Pancreas (tissue), 10 donors: ENCODE results near the gene APLP2. TPM values are rescaled to one million over a fixed set of nuclear protein-coding genes. Genes with fewer than 3 reads are reported as not detected.

ENCODE experiments used
- ATAC-seq, 4 donors: fragments of 200-7000 bp; cut with Tn5 transposase; one replicate each; pipeline versions ENCODE4 v1.8.0 to v1.9.1; 2020; ENCODE audit warnings: mild to moderate bottlenecking in 4 of 4, moderate library complexity in 4 of 4
- DNase-seq, 6 donors: peaks; one replicate each; pipeline ENCODE4 v3.0.0-alpha.2; 2020
- FAIRE-seq: peaks from 2 replicates; lab custom pipeline; 2012; peaks lifted over from hg19 to GRCh38; lab: Jason Lieb, UNC
- H3K27ac ChIP-seq, 4 donors: fragments of 200-600 bp; sonication (generic); 1 replicate in 3 of 4; 2 replicates in 1 of 4; pipeline versions ENCODE4 v1.5.0 to v1.8.0; 2020
- H3K27me3 ChIP-seq, 4 donors: fragments of 200-600 bp; one replicate each; pipeline ENCODE4 v1.8.0; 2021
- H3K36me3 ChIP-seq, 3 donors: fragments of 200-600 bp; sonication (generic) in 1 of 3; one replicate each; pipeline versions ENCODE4 v1.5.0 to v1.8.0; 2020 to 2021
- H3K4me1 ChIP-seq, 3 donors: fragments of 200-600 bp; one replicate each; pipeline ENCODE4 v1.8.0; 2021
- H3K4me3 ChIP-seq, 4 donors: fragments of 200-600 bp; sonication (generic) in 2 of 4; one replicate each; pipeline versions ENCODE4 v1.5.0 to v1.8.0; 2020 to 2021
- H3K9me3 ChIP-seq, 4 donors: fragments of 200-600 bp; one replicate each; pipeline ENCODE4 v1.8.0; 2021
- CTCF ChIP-seq, 4 donors: fragments of 200-600 bp; sonication (generic) in 3 of 4; IDR thresholded peaks; one replicate each; pipeline versions ENCODE4 v1.5.0 to v1.8.0; 2021; ENCODE audit warnings: antibody characterized with exemption in 4 of 4
- WGBS, 2 donors: extraction: QIAGEN DNeasy Blood & Tissue Kit; methylation state at CpG; one replicate each; pipeline ENCODE4 v1.1.7; 2013; 5-methylcytosine and 5-hydroxymethylcytosine counted together
- intact Hi-C, 3 donors: fragments of 100-400 bp; cut with DNase I; formaldehyde crosslinking; loops; one replicate each; pipeline versions ENCODE4 v1.11.1 to v1.14.2; 2022
- polyA plus RNA-seq, 2 donors: library from polyadenylated mRNA; stranded (reverse); fragments of 200-250 nt; gene quantifications; one replicate each; pipeline ENCODE4 v1.2.3, GENCODE V29; 2013
- total RNA-seq, 6 donors: library from RNA; stranded (reverse); fragmentation: NEBNext Ultra II Directional in 4 of 6; extraction: Animal tissue kit (Norgen Biotek cat#: 25700) in 4 of 6; gene quantifications; one replicate each; pipeline versions ENCODE4 v1.2.1 to v1.2.4, GENCODE V29; 2021 to 2023
- donor health status: healthy with polysubstance abuse.
- donor health status: DM: no; HTN: no; CAD: no; lungs with moderate emphysema.
- donor health status: DM: no; HTN: no; CAD: no.
- donor health status: control.
- donor health status: control.
- donor health status: Bipolar disorder and iron deficiency.
- donor health status: DM: yes; HTN: yes; CAD: no.
- donor health status: DM: no; HTN: no; CAD: no.
- donor health status: DM: no; HTN: no; CAD: no.
- donor health status: DM: yes; HTN: yes; CAD: no.

The APLP2 gene
- total and polyA plus RNA-seq, 8 donors: 45.3 to 171 (median 101) TPM

- H3K9me3 ChIP-seq: no peaks in the 10 kb centered on the region
- TF ChIP-seq CTCF (IDR thresholded peaks at IDR 0.05): no peak
- H3K27ac ChIP-seq: no peak overlapping the region
- H3K4me3 ChIP-seq: no peak overlapping the region
- FAIRE-seq (no peak), DNase-seq (no peak), ATAC-seq (no peak)
- intact Hi-C loops: loop anchor here (5.0 to 10.0 kb wide), 2 partner anchors 209 to 211 kb away; no protein-coding TSS in a partner anchor
- H3K27me3 ChIP-seq: no peaks in the 10 kb centered on the region
- peaks cover 0 to 35% (median 3%) of the 10 kb centered on the region in 3 donors for H3K36me3 ChIP-seq
- no peaks in the 10 kb centered on the region for H3K4me1 ChIP-seq
- WGBS, 2 donors: 63 to 67% methylated on average over 8 of the region's 8 CpGs
Observed at GRCh38 chr11:130133716-130134115, 64.0 kb downstream of the APLP2 start.

GRCh38 chr11:130136107-130136506 is 66.4 kb downstream of the APLP2 start:
- intact Hi-C loops: loop anchor here in 1 of 3 donors (10.0 kb wide), 1 partner anchor 211 kb away; no protein-coding TSS in a partner anchor
- no peak for TF ChIP-seq CTCF (IDR thresholded peaks at IDR 0.05)
- no peak for DNase-seq
- H3K4me1 ChIP-seq: no peaks in the 10 kb centered on the region
- H3K36me3 ChIP-seq: peaks cover 0 to 22% (median 0%) of the 10 kb centered on the region in 3 donors
- no peaks in the 10 kb centered on the region for H3K27me3 ChIP-seq
- no peak for ATAC-seq
- H3K4me3 ChIP-seq: no peak overlapping the region
- H3K9me3 ChIP-seq: no peaks in the 10 kb centered on the region
- H3K27ac ChIP-seq: no peak overlapping the region
- no peak for FAIRE-seq
- 73 to 78% methylated on average over 7 of the region's 7 CpGs for WGBS, 2 donors

- Histone ChIP-seq H3K27me3 (no peaks in the 10 kb centered on the region), H3K4me3 (no peak overlapping the region), H3K36me3 (peaks cover 0 to 20% (median 4%) of the 10 kb centered on the region in 3 donors), H3K9me3 (no peaks in the 10 kb centered on the region), H3K27ac (no peak overlapping the region), H3K4me1 (no peaks in the 10 kb centered on the region)
- FAIRE-seq (no peak), ATAC-seq (no peak), DNase-seq (no peak)
- intact Hi-C loops: loop anchor here in 1 of 3 donors (10.0 kb wide), 1 partner anchor 213 kb away; no protein-coding TSS in a partner anchor
- 88 to 93% methylated on average over 9 of the region's 9 CpGs for WGBS, 2 donors
- no peak for TF ChIP-seq CTCF (IDR thresholded peaks at IDR 0.05)
Observed at GRCh38 chr11:130137999-130138398, 68.3 kb downstream of the APLP2 start.

- intact Hi-C loops: loop anchor here in 1 of 3 donors (10.0 kb wide), 1 partner anchor 215 kb away; no protein-coding TSS in a partner anchor
- H3K36me3 ChIP-seq: peaks cover 0 to 14% (median 4%) of the 10 kb centered on the region in 3 donors
- H3K4me1 ChIP-seq: peaks cover 0 to 10% (median 8%) of the 10 kb centered on the region in 3 donors
- H3K4me3 ChIP-seq: no peak overlapping the region
- H3K27ac ChIP-seq: no peak overlapping the region
- no peak for FAIRE-seq
- no peaks in the 10 kb centered on the region for H3K27me3 ChIP-seq
- 86 to 89% methylated on average over 13 of the region's 13 CpGs for WGBS, 2 donors
- no peaks in the 10 kb centered on the region for H3K9me3 ChIP-seq
- no peak for DNase-seq
- ATAC-seq: no peak
- TF ChIP-seq CTCF (IDR thresholded peaks at IDR 0.05): no peak
Observed at GRCh38 chr11:130139401-130139800, 69.7 kb downstream of the APLP2 start.
